Psoas muscle (tissue), 8 donors: ENCODE results near the gene LRRTM2. TPM values are rescaled to one million over a fixed set of nuclear protein-coding genes. Genes with fewer than 3 reads are reported as not detected.
"Not testable (repeated sequence)": the region's sequence is repeated elsewhere in the genome, so short reads cannot be mapped to it uniquely, and the experiment has no call there.

Experiments used
- ATAC-seq, 4 donors: fragments of 200-7000 bp; cut with Tn5 transposase; one replicate each; pipeline ENCODE4 v1.9.1; 2020; ENCODE audit warnings: moderate library complexity in 3 of 4, mild to moderate bottlenecking in 2 of 4
- DNase-seq, 2 donors: peaks; one replicate each; pipeline ENCODE4 v3.0.0-alpha.2; 2020
- H3K27ac ChIP-seq: fragments of 200-600 bp; one replicate; pipeline ENCODE4 v1.8.0; 2022
- H3K27me3 ChIP-seq, 3 donors: fragments of 200-600 bp in 1 of 3; one replicate each; pipeline versions ENCODE4 v1.6.1 to v1.8.0; 2013 to 2022; ENCODE audit warnings: low read length in 2 of 3, mild to moderate bottlenecking in 2 of 3, moderate library complexity in 1 of 3; ENCODE audit not compliant: insufficient read depth in 3 of 3
- H3K36me3 ChIP-seq, 2 donors: fragments of 200-600 bp in 1 of 2; one replicate each; pipeline versions ENCODE4 v1.6.1 to v1.8.0; 2013 to 2022; ENCODE audit warnings: low read depth in 1 of 2, mild to moderate bottlenecking in 1 of 2, moderate library complexity in 1 of 2; ENCODE audit not compliant: insufficient read depth in 1 of 2
- H3K4me1 ChIP-seq: fragments of 200-600 bp; one replicate; pipeline ENCODE4 v1.8.0; 2022
- H3K4me3 ChIP-seq: fragments of 200-600 bp; one replicate; pipeline ENCODE4 v1.8.0; 2022; ENCODE audit warnings: mild to moderate bottlenecking
- H3K9me3 ChIP-seq: fragments of 200-600 bp; one replicate; pipeline ENCODE4 v1.8.0; 2022
- WGBS, 3 donors: extraction: QIAGEN DNeasy Blood & Tissue Kit; methylation state at CpG; one replicate each; pipeline versions ENCODE4 v1.1.6 to v1.1.7; 2013; 5-methylcytosine and 5-hydroxymethylcytosine counted together
- intact Hi-C, 2 donors: fragments of 100-400 bp; cut with DNase I; formaldehyde crosslinking; loops; one replicate each; pipeline versions ENCODE4 v1.11.0 to v1.14.2; 2022
- long read RNA-seq, 2 donors: library from polyadenylated mRNA; unstranded; transcript quantifications; one replicate each; pipeline ENCODE4 v2.0.0, GENCODE V29; 2021
- polyA plus RNA-seq, 3 donors: library from polyadenylated mRNA; stranded (reverse); fragments of 200-250 nt; gene quantifications; one replicate each; pipeline ENCODE4 v1.2.3, GENCODE V29; 2013
- total RNA-seq, 4 donors: library from RNA; stranded (reverse); fragmentation: NEBNext Ultra II Directional in 2 of 4; extraction: Animal tissue kit (Norgen Biotek cat#: 25700) in 2 of 4; gene quantifications; one replicate each; pipeline versions ENCODE4 v1.2.1 to v1.2.4, GENCODE V29; 2021 to 2023
- TF ChIP-seq, protein P1 (sequence below): fragments of 200-600 bp; IDR thresholded peaks from one replicate; pipeline ENCODE4 v1.8.0; 2022; ENCODE audit warnings: antibody characterized with exemption
- donor health status: healthy with polysubstance abuse.
- donor health status: DM: no; HTN: no; CAD: no; lungs with moderate emphysema.
- donor health status: Bipolar disorder and iron deficiency.
- donor health status: healthy.
- donor health status: DM: yes; HTN: yes; CAD: no.
- donor health status: DM: no; HTN: no; CAD: no.
- donor health status: DM: no; HTN: no; CAD: no.
- donor health status: DM: yes; HTN: yes; CAD: no.

Gene LRRTM2
- total RNA-seq (under 1 TPM in 3 of 4 donors, not detected in 1; 0.19 to 0.28 (median 0.22) TPM), polyA plus RNA-seq (under 1 TPM; 0.03 to 0.21 (median 0.14) TPM)
- long read RNA-seq, donor 1 = 0 reads
- long read RNA-seq, donor 2 = 0 reads

- H3K27ac ChIP-seq = no peak within 1 kb of the TSS
- H3K27me3 ChIP-seq = no peaks in the 10 kb centered on the region
- WGBS, 3 donors = 48 to 60% (median 52%) methylated on average over 18 of the region's 18 CpGs
- ATAC-seq = no peak
- no peaks in the 10 kb centered on the region for H3K9me3 ChIP-seq
- TF ChIP-seq, protein P1, sequence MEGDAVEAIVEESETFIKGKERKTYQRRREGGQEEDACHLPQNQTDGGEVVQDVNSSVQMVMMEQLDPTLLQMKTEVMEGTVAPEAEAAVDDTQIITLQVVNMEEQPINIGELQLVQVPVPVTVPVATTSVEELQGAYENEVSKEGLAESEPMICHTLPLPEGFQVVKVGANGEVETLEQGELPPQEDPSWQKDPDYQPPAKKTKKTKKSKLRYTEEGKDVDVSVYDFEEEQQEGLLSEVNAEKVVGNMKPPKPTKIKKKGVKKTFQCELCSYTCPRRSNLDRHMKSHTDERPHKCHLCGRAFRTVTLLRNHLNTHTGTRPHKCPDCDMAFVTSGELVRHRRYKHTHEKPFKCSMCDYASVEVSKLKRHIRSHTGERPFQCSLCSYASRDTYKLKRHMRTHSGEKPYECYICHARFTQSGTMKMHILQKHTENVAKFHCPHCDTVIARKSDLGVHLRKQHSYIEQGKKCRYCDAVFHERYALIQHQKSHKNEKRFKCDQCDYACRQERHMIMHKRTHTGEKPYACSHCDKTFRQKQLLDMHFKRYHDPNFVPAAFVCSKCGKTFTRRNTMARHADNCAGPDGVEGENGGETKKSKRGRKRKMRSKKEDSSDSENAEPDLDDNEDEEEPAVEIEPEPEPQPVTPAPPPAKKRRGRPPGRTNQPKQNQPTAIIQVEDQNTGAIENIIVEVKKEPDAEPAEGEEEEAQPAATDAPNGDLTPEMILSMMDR = no peak
- no peak for DNase-seq
- intact Hi-C loops = loop anchor here in 1 of 2 donors (10.0 kb wide), 1 partner anchor 390 kb away; no protein-coding TSS in a partner anchor
- no peaks in the 10 kb centered on the region for H3K36me3 ChIP-seq
- H3K4me1 ChIP-seq = peaks cover 38% of the 10 kb centered on the region
- no peak within 1 kb of the TSS for H3K4me3 ChIP-seq
Measured at GRCh38 chr5:138874771-138875551, at the start of gene LRRTM2. TSS of gene LRRTM2 (minus strand) at chr5:138875335. CDS start at chr5:138874911, 424 bp downstream.

GRCh38 chr5:138922494-138922893 lies 47.4 kb upstream of the LRRTM2 start:
- TF ChIP-seq, protein P1 = no peak
- DNase-seq (no peak), ATAC-seq (no peak)
- Histone ChIP-seq H3K4me3 (no peak overlapping the region), H3K27ac (no peak overlapping the region), H3K27me3 (no peaks in the 10 kb centered on the region), H3K9me3 (no peaks in the 10 kb centered on the region), H3K36me3 (peaks cover 8 to 49% of the 10 kb centered on the region in 2 donors), H3K4me1 (peaks cover 1% of the 10 kb centered on the region)
- intact Hi-C loops = no loop called here
- 90 to 96% (median 95%) methylated on average over 2 of the region's 2 CpGs for WGBS, 3 donors

DNA sequence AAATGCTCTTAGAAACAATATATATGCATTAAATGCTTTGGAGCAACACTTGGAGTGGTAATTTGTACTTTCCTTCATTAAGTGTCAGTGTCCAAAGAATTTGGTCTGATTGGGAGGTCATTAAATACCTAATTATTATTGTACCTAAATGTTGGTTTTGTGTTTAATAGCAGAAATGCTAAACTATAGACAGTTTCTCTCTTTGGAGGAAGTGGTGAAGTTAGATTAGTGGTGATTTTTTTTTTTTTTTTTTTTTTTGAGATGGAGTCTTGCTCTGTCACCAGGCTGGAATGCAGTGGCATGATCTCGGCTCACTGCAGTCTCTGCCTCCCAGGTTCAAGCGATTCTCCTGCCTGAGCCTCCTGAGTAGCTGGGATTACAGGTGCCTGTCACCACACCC lies 46.2 kb upstream of the LRRTM2 start:
- ATAC-seq, H3K4me3 ChIP-seq, DNase-seq, H3K27me3 ChIP-seq, H3K27ac ChIP-seq, H3K9me3 ChIP-seq, intact Hi-C loops, H3K4me1 ChIP-seq: not testable (repeated sequence)
- H3K36me3 ChIP-seq = peaks cover 8 to 41% of the 10 kb centered on the region in 2 donors
- WGBS, 3 donors = 88 to 100% (median 96%) methylated on average over 1 to 2 of the region's 2 CpGs

DNA sequence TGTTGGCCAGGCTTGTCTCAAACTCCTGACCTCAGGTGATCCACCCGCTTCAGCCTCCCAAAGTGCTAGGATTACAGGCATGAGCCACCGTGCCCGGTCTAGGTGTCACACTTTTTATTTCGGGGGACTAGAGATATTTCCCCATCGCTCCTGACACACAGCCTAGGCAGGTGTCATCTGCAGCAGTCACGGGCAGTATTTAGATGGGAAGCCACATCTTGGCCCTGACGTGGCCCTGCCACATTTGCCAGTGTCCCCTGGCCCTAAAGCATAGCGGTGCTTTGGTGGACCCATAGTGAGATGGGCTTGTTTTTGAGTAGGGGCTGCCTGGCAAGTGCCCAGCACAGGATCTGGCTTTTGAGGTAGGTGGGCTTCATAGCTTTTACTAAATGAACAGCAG lies 45.0 kb upstream of the LRRTM2 start:
- H3K27ac ChIP-seq = no peak overlapping the region
- H3K27me3 ChIP-seq = no peaks in the 10 kb centered on the region
- TF ChIP-seq, protein P1 = no peak
- DNase-seq = no peak
- peak in 3 of 4 donors; percentile 40 to 74 (median 62) for ATAC-seq
- H3K36me3 ChIP-seq = peaks cover 5 to 29% of the 10 kb centered on the region in 2 donors
- H3K9me3 ChIP-seq = no peaks in the 10 kb centered on the region
- WGBS, 3 donors = 77 to 81% (median 81%) methylated on average over 8 of the region's 8 CpGs
- H3K4me3 ChIP-seq = no peak overlapping the region
- intact Hi-C loops = no loop called here
- no peaks in the 10 kb centered on the region for H3K4me1 ChIP-seq

GRCh38 chr5:138918686-138919085 lies 43.6 kb upstream of the LRRTM2 start:
- TF ChIP-seq, protein P1 = no peak
- no peak for DNase-seq
- Histone ChIP-seq H3K4me1 (no peaks in the 10 kb centered on the region), H3K27me3 (no peaks in the 10 kb centered on the region), H3K4me3 (no peak overlapping the region), H3K9me3 (no peaks in the 10 kb centered on the region), H3K27ac (no peak overlapping the region), H3K36me3 (peaks cover 2 to 14% of the 10 kb centered on the region in 2 donors)
- intact Hi-C loops = no loop called here
- peak in 2 of 4 donors; percentile 29 to 48 for ATAC-seq
- 70 to 74% (median 73%) methylated on average over 4 of the region's 4 CpGs for WGBS, 3 donors
